ENCODE results near the gene PALS2. TPM values are rescaled to one million over a fixed set of nuclear protein-coding genes. Genes with fewer than 3 reads are reported as not detected.

The PALS2 gene
- total RNA-seq: 10 to 100 TPM; 37.4 to 43.1 TPM
- long read RNA-seq, donor 1, partial matches to known transcripts: 1 of 2 reads
- long read RNA-seq, donor 1, other reads (novel, unspliced or antisense): 1 of 2 reads
- long read RNA-seq, donor 2, partial matches to known transcripts: 2 of 3 reads
- long read RNA-seq, donor 2, other reads (novel, unspliced or antisense): 1 of 3 reads

- intact Hi-C loops (cut with DNase I): no loop called here
- DNase-seq (ENCODE audit: low spot score): peak; percentile 91
These were observed at the start of gene PALS2 for GRCh38 chr7:24572997-24573553. TSS of gene PALS2 (plus strand) at chr7:24573452. CDS start at chr7:24623668, 50,216 bp downstream.

GRCh38 chr7:24531255-24531654 lies 42.0 kb upstream of the PALS2 start:
- DNase-seq (ENCODE audit: low spot score): no peak
- intact Hi-C loops (cut with DNase I): no loop called here

GRCh38 chr7:24536682-24537081 lies 36.6 kb upstream of the PALS2 start:
- intact Hi-C loops (cut with DNase I): no loop called here
- DNase-seq (ENCODE audit: low spot score): no peak

- no peak for DNase-seq (ENCODE audit: low spot score)
- intact Hi-C loops (cut with DNase I): no loop called here
These were observed 32.3 kb upstream of the PALS2 start for GRCh38 chr7:24540956-24541355.

- no peak for DNase-seq (ENCODE audit: low spot score)
- intact Hi-C loops (cut with DNase I): no loop called here
These were observed 28.0 kb upstream of the PALS2 start for GRCh38 chr7:24545215-24545614.

- intact Hi-C loops (cut with DNase I): no loop called here
These were observed 24.9 kb upstream of the PALS2 start for GRCh38 chr7:24548390-24548789.

GRCh38 chr7:24549991-24550390 lies 23.3 kb upstream of the PALS2 start:
- no peak for DNase-seq (ENCODE audit: low spot score)
- intact Hi-C loops (cut with DNase I): no loop called here

More at GRCh38 chr7:24548390-24548789, 24.9 kb upstream of the PALS2 start:
- no peak for DNase-seq (ENCODE audit: low spot score)

GRCh38 chr7:24555184-24555583 lies 18.1 kb upstream of the PALS2 start:
- intact Hi-C loops (cut with DNase I): no loop called here
- DNase-seq (ENCODE audit: low spot score): no peak

GRCh38 chr7:24555719-24556118 lies 17.5 kb upstream of the PALS2 start:
- DNase-seq (ENCODE audit: low spot score): no peak
- intact Hi-C loops (cut with DNase I): no loop called here

- DNase-seq (ENCODE audit: low spot score): no peak
- intact Hi-C loops (cut with DNase I): no loop called here
These were observed 12.5 kb upstream of the PALS2 start for GRCh38 chr7:24560772-24561171.

GRCh38 chr7:24566274-24566673 lies 7.0 kb upstream of the PALS2 start:
- no peak for DNase-seq (ENCODE audit: low spot score)
- intact Hi-C loops (cut with DNase I): no loop called here

- DNase-seq (ENCODE audit: low spot score): no peak
- intact Hi-C loops (cut with DNase I): no loop called here
These were observed 2.3 kb upstream of the PALS2 start for GRCh38 chr7:24570983-24571382.

- DNase-seq (ENCODE audit: low spot score): no peak
- intact Hi-C loops (cut with DNase I): no loop called here
These were observed 1.2 kb upstream of the PALS2 start for GRCh38 chr7:24572016-24572392.

- DNase-seq (ENCODE audit: low spot score): peak; percentile 80
These were observed 757 bp upstream of the PALS2 start for GRCh38 chr7:24572393-24572996.

GRCh38 chr7:24573554-24574338 lies 494 bp downstream of the PALS2 start:
- peak; percentile 86 for DNase-seq (ENCODE audit: low spot score)
- intact Hi-C loops (cut with DNase I): no loop called here

More at GRCh38 chr7:24572393-24572996, 757 bp upstream of the PALS2 start:
- intact Hi-C loops (cut with DNase I): no loop called here

GRCh38 chr7:24574386-24574785 lies 1.1 kb downstream of the PALS2 start:
- intact Hi-C loops (cut with DNase I): no loop called here
- no peak for DNase-seq (ENCODE audit: low spot score)

GRCh38 chr7:24574950-24575349 lies 1.7 kb downstream of the PALS2 start:
- intact Hi-C loops (cut with DNase I): no loop called here
- DNase-seq (ENCODE audit: low spot score): no peak

GRCh38 chr7:24576171-24577025 lies 3.1 kb downstream of the PALS2 start:
- DNase-seq (ENCODE audit: low spot score): no peak

GRCh38 chr7:24578052-24578451 lies 4.8 kb downstream of the PALS2 start:
- no peak for DNase-seq (ENCODE audit: low spot score)
- intact Hi-C loops (cut with DNase I): no loop called here

More at GRCh38 chr7:24576171-24577025, 3.1 kb downstream of the PALS2 start:
- intact Hi-C loops (cut with DNase I): no loop called here

Measured in posterior vena cava (tissue), 2 donors.